ENCODE results near the gene CELF5. TPM values are rescaled to one million over a fixed set of nuclear protein-coding genes. Genes with fewer than 3 reads are reported as not detected.
"Not testable (repeated sequence)": the region's sequence is repeated elsewhere in the genome, so short reads cannot be mapped to it uniquely, and the experiment has no call there.

CELF5 gene
- total RNA-seq, 1 experiment from 2014 or later = 7.7 TPM

- no peak for ATAC-seq
- POLR2A ChIA-PET = interaction anchor here (0.6 kb wide), 1 partner anchor 179 kb away, joined by 3 read pairs; no protein-coding TSS in a partner anchor
- Mint-ChIP-seq H3K4me1 (peaks cover 20% of the 10 kb centered on the region), H3K27me3 (ENCODE audit: low read depth) (no peaks in the 10 kb centered on the region), H3K9me3 (no peaks in the 10 kb centered on the region), H3K4me3 (no peak overlapping the region), H3K36me3 (peaks cover 10% of the 10 kb centered on the region), H3K27ac (no peak overlapping the region)
- TF ChIP-seq, protein P1, sequence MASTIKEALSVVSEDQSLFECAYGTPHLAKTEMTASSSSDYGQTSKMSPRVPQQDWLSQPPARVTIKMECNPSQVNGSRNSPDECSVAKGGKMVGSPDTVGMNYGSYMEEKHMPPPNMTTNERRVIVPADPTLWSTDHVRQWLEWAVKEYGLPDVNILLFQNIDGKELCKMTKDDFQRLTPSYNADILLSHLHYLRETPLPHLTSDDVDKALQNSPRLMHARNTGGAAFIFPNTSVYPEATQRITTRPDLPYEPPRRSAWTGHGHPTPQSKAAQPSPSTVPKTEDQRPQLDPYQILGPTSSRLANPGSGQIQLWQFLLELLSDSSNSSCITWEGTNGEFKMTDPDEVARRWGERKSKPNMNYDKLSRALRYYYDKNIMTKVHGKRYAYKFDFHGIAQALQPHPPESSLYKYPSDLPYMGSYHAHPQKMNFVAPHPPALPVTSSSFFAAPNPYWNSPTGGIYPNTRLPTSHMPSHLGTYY (CRISPR knock-in tag; IDR thresholded peaks at IDR 0.05) = no peak
- TF ChIP-seq FOXK1 (CRISPR knock-in tag; IDR thresholded peaks at IDR 0.05) (no peak), ETV6 (CRISPR knock-in tag; IDR thresholded peaks at IDR 0.05) (no peak), SOX15 (CRISPR knock-in tag; IDR thresholded peaks at IDR 0.05) (no peak), ZNF219 (CRISPR knock-in tag; IDR thresholded peaks at IDR 0.05; ENCODE audit: borderline replicate concordance) (no peak), GABPB1 (CRISPR knock-in tag; IDR thresholded peaks at IDR 0.05) (no peak), SP1 (CRISPR knock-in tag; conservative IDR thresholded peaks at IDR 0.05) (no peak), NR3C1 (CRISPR knock-in tag; conservative IDR thresholded peaks at IDR 0.05; ENCODE audit: low read depth) (no peak), ZNF317 (CRISPR knock-in tag; IDR thresholded peaks at IDR 0.05; ENCODE audit: borderline replicate concordance, low read depth) (no peak), HMGA2 (CRISPR knock-in tag; IDR thresholded peaks at IDR 0.05) (no peak), ZNF671 (CRISPR knock-in tag; IDR thresholded peaks at IDR 0.05) (no peak), NFYB (CRISPR knock-in tag; conservative IDR thresholded peaks at IDR 0.05; ENCODE audit: low read depth) (no peak), NFATC4 (CRISPR knock-in tag; IDR thresholded peaks at IDR 0.05) (no peak), FOXJ3 (CRISPR knock-in tag; IDR thresholded peaks at IDR 0.05; ENCODE audit: borderline replicate concordance) (no peak), OVOL2 (CRISPR knock-in tag; IDR thresholded peaks at IDR 0.05; ENCODE audit: borderline replicate concordance) (no peak), ZBTB21 (CRISPR knock-in tag; IDR thresholded peaks at IDR 0.05; ENCODE audit: borderline replicate concordance) (no peak), SMAD3 (CRISPR knock-in tag; IDR thresholded peaks at IDR 0.05; ENCODE audit: borderline replicate concordance) (no peak)
- TF ChIP-seq, protein P2, sequence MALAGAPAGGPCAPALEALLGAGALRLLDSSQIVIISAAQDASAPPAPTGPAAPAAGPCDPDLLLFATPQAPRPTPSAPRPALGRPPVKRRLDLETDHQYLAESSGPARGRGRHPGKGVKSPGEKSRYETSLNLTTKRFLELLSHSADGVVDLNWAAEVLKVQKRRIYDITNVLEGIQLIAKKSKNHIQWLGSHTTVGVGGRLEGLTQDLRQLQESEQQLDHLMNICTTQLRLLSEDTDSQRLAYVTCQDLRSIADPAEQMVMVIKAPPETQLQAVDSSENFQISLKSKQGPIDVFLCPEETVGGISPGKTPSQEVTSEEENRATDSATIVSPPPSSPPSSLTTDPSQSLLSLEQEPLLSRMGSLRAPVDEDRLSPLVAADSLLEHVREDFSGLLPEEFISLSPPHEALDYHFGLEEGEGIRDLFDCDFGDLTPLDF (CRISPR knock-in tag; IDR thresholded peaks at IDR 0.05) = no peak
- TF ChIP-seq, protein P3, sequence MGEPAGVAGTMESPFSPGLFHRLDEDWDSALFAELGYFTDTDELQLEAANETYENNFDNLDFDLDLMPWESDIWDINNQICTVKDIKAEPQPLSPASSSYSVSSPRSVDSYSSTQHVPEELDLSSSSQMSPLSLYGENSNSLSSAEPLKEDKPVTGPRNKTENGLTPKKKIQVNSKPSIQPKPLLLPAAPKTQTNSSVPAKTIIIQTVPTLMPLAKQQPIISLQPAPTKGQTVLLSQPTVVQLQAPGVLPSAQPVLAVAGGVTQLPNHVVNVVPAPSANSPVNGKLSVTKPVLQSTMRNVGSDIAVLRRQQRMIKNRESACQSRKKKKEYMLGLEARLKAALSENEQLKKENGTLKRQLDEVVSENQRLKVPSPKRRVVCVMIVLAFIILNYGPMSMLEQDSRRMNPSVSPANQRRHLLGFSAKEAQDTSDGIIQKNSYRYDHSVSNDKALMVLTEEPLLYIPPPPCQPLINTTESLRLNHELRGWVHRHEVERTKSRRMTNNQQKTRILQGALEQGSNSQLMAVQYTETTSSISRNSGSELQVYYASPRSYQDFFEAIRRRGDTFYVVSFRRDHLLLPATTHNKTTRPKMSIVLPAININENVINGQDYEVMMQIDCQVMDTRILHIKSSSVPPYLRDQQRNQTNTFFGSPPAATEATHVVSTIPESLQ (CRISPR knock-in tag; IDR thresholded peaks at IDR 0.05) = no peak
- TF ChIP-seq, protein P4, sequence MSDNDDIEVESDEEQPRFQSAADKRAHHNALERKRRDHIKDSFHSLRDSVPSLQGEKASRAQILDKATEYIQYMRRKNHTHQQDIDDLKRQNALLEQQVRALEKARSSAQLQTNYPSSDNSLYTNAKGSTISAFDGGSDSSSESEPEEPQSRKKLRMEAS (CRISPR knock-in tag; IDR thresholded peaks at IDR 0.05) = no peak
- CTCF ChIA-PET = interaction anchor here (0.5 to 1.3 kb wide), 5 partner anchors 8 to 240 kb away, joined by 3 to 5 read pairs (median 4); no protein-coding TSS in a partner anchor
- no peak for DNase-seq (ENCODE audit: low spot score)
Observed at GRCh38 chr19:3190470-3190770, 34.0 kb upstream of the CELF5 start.

DNA sequence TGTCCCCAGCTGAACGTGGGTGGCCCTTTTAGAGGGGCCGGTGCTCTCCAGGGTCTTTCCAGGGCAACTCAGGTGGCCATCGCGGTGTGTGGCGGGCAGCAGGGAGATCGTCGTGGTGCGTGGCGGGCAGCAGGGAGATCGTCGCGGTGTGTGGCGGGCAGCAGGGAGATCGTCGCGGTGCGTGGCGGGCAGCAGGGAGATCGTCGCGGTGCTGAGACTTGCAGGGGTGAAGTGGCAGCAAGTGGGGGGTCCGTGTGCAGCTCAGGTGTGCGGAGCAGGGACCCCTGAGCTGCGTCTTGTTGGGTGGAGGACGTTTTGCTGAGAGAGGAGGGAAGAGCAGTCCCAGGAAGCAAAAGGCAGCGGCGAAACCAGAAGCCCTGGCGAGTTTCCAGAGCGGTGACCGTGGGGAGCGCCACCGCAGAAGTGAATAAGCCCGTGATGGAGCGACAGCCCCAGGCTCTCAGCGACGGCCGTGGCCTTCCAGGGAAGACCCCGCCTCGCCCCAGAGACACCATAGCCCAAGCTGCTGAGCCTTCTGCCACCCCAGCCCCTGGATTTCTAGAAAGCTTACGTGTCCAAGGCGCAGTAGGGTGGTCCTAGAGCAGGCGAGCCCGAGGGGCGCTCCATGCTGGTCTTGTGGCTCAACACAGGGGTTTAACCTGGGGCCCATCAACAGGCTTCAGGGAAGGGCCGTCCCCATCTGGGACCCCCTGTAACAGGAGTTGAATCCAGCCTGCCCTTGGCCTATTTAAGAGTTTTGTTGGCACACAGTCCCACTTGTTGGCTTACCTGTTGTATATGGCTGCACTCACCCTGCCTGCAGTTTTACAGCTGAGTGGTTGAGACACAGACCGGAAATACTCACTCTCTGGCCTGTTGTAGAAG is 33.3 kb upstream of the CELF5 start:
- TF ChIP-seq ZNF423 (CRISPR knock-in tag; IDR thresholded peaks at IDR 0.05) (no peak), GTF2I (CRISPR knock-in tag; conservative IDR thresholded peaks at IDR 0.05) (no peak), CREB1 (CRISPR knock-in tag; IDR thresholded peaks at IDR 0.05) (no peak), GRHL2 (CRISPR knock-in tag; IDR thresholded peaks at IDR 0.05; ENCODE audit: insufficient replicate concordance, severe bottlenecking) (no peak), MYBL2 (CRISPR knock-in tag; IDR thresholded peaks at IDR 0.05) (no peak), ZNF121 (CRISPR knock-in tag; IDR thresholded peaks at IDR 0.05) (no peak), E2F4 (CRISPR knock-in tag; IDR thresholded peaks at IDR 0.05; ENCODE audit: borderline replicate concordance, low read depth) (no peak)
- H3K9me3 Mint-ChIP-seq = no peaks in the 10 kb centered on the region
- H3K4me1 Mint-ChIP-seq = peaks cover 20% of the 10 kb centered on the region
- H3K27me3 Mint-ChIP-seq (ENCODE audit: low read depth) = no peaks in the 10 kb centered on the region
- ChIA-PET POLR2A (interaction anchor here (0.6 kb wide), 1 partner anchor 180 kb away, joined by 3 read pairs; no protein-coding TSS in a partner anchor), CTCF (interaction anchor here (1.1 to 1.2 kb wide), 2 partner anchors 87 to 240 kb away, joined by 4 read pairs; no protein-coding TSS in a partner anchor)
- no peak for ATAC-seq
- no peak overlapping the region for H3K4me3 Mint-ChIP-seq
- peaks cover 10% of the 10 kb centered on the region for H3K36me3 Mint-ChIP-seq
- no peak for DNase-seq (ENCODE audit: low spot score)
- peak overlapping the region; percentile 84 for H3K27ac Mint-ChIP-seq

DNA sequence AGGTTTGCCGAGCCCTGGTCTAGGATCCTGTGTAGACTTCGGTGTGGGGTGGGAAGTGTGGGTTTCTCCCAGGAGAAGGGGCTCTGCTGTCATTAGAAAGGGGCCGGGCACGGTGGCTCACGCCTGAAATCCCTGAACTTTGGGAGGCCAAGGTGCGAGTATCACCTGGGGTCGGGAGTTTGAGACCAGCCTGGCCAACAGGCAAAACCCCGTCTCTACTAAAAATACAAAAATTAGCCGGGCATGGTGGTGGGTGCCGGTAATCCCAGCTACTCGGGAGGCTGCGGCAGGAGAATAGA is 32.7 kb upstream of the CELF5 start:
- H3K4me1 Mint-ChIP-seq = peaks cover 18% of the 10 kb centered on the region
- ATAC-seq; H3K27ac Mint-ChIP-seq; POLR2A ChIA-PET; H3K4me3 Mint-ChIP-seq; CTCF ChIA-PET; H3K36me3 Mint-ChIP-seq; H3K9me3 Mint-ChIP-seq; H3K27me3 Mint-ChIP-seq (ENCODE audit: low read depth); DNase-seq (ENCODE audit: low spot score): not testable (repeated sequence)
